HG03159 (cell line): ENCODE measurements around the gene TLDC2.
"Not testable (repeated sequence)": the region's sequence is repeated elsewhere in the genome, so short reads cannot be mapped to it uniquely, and the experiment has no call there.

Experiments used
- ATAC-seq: cut with Tn5 transposase; IDR thresholded peaks from one replicate; pipeline ENCODE4 v1.9.1; 2021; ENCODE audit warnings: mild to moderate bottlenecking, moderate library complexity; ENCODE audit not compliant: unreplicated experiment

The TLDC2 gene

GRCh38 chr20:36875702-36876472, at the start of gene TLDC2:
Gene TLDC2 (plus strand): TSS chr20:36876138. CDS start chr20:36876175, 37 bp downstream.
- ATAC-seq: no peak

- no peak for ATAC-seq
Measured at GRCh38 chr20:36826554-36827244, 49.2 kb upstream of the TLDC2 start.

GRCh38 chr20:36827541-36828279, 48.2 kb upstream of the TLDC2 start:
- ATAC-seq: peak; percentile 82

- no peak for ATAC-seq
Measured at GRCh38 chr20:36830791-36831691, 44.9 kb upstream of the TLDC2 start.

- ATAC-seq: no peak
Measured at GRCh38 chr20:36832791-36833190, 43.1 kb upstream of the TLDC2 start.

GRCh38 chr20:36833275-36834020, 42.5 kb upstream of the TLDC2 start:
- ATAC-seq: no peak

GRCh38 chr20:36835025-36835424, 40.9 kb upstream of the TLDC2 start:
- ATAC-seq: no peak

GRCh38 chr20:36835453-36836198, 40.3 kb upstream of the TLDC2 start:
- peak; percentile 79 for ATAC-seq

GRCh38 chr20:36836591-36837269, 39.2 kb upstream of the TLDC2 start:
- no peak for ATAC-seq

GRCh38 chr20:36838376-36838775, 37.6 kb upstream of the TLDC2 start:
- not testable (repeated sequence) for ATAC-seq

- ATAC-seq: no peak
Measured at GRCh38 chr20:36839150-36839549, 36.8 kb upstream of the TLDC2 start.

- ATAC-seq: not testable (repeated sequence)
Measured at GRCh38 chr20:36841030-36841429, 34.9 kb upstream of the TLDC2 start.

GRCh38 chr20:36845288-36845971, 30.5 kb upstream of the TLDC2 start:
- ATAC-seq: no peak

- no peak for ATAC-seq
Measured at GRCh38 chr20:36847009-36847709, 28.8 kb upstream of the TLDC2 start.

GRCh38 chr20:36847710-36848040, 28.3 kb upstream of the TLDC2 start:
- no peak for ATAC-seq

GRCh38 chr20:36848078-36848660, 27.8 kb upstream of the TLDC2 start:
- no peak for ATAC-seq

GRCh38 chr20:36848677-36849076, 27.3 kb upstream of the TLDC2 start:
- ATAC-seq: no peak
